ENCODE measurements around the gene KSR1. TPM values are rescaled to one million over a fixed set of nuclear protein-coding genes. Genes with fewer than 3 reads are reported as not detected.
A peak's percentile ranks its signal among the peaks of the same experiment; 100 is the strongest.
"Not testable (repeated sequence)": the region's sequence is repeated elsewhere in the genome, so short reads cannot be mapped to it uniquely, and the experiment has no call there.

Gene KSR1
- 15.5 and 34.1 TPM in 2 replicates for total RNA-seq

DNA sequence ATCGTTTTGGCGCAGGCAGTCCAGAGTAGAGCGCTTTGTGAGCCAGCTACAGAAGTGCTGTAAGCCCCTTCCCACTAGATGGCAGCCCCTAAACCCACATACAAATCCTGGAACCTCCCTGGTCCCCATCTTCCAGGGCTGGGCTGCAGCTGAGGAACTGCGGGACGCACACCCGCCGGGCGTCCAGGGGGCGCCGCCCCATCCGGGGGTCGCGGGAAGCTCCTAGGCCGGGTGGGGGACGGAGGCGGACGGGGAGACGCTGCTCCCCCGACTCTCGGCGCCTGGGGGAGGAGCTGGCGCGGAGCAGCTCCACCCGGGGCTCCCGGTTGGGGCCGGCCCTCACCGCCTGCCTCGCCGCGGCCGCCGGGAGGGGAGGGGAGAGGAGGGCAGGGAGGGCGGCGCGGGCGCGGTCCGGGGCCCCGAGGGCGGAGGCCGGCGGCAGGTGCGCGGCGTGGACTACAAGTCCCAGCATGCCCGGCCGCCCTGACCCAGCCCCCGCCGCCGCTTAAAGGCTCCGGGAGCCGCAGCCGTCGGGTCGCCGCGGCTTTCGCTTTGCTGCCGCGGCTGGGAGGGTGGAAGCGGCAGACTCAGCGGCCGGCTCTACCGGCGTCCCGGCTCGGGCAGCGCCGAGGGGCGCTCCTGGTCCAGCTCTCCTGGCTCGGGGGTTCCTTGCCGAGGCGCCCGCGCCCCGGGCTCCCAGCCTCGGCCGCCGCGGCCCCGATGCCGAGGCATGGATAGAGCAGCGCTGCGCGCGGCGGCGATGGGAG, at the start of gene KSR1:
Gene KSR1 (plus strand): TSS at position 535 of the 767 bp plus-strand sequence. CDS start 196 bp downstream, at position 731.
- TF ChIP-seq, protein P1, sequence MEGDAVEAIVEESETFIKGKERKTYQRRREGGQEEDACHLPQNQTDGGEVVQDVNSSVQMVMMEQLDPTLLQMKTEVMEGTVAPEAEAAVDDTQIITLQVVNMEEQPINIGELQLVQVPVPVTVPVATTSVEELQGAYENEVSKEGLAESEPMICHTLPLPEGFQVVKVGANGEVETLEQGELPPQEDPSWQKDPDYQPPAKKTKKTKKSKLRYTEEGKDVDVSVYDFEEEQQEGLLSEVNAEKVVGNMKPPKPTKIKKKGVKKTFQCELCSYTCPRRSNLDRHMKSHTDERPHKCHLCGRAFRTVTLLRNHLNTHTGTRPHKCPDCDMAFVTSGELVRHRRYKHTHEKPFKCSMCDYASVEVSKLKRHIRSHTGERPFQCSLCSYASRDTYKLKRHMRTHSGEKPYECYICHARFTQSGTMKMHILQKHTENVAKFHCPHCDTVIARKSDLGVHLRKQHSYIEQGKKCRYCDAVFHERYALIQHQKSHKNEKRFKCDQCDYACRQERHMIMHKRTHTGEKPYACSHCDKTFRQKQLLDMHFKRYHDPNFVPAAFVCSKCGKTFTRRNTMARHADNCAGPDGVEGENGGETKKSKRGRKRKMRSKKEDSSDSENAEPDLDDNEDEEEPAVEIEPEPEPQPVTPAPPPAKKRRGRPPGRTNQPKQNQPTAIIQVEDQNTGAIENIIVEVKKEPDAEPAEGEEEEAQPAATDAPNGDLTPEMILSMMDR (IDR thresholded peaks at IDR 0.05; ENCODE audit: insufficient read depth, low read depth, low read length): peak; percentile 58
- H3K4me3 ChIP-seq (ENCODE audit: low read depth, low read length): peak within 1 kb of the TSS; percentile 76
- DNase-seq (ENCODE audit: low read depth): peak; percentile 81

DNA sequence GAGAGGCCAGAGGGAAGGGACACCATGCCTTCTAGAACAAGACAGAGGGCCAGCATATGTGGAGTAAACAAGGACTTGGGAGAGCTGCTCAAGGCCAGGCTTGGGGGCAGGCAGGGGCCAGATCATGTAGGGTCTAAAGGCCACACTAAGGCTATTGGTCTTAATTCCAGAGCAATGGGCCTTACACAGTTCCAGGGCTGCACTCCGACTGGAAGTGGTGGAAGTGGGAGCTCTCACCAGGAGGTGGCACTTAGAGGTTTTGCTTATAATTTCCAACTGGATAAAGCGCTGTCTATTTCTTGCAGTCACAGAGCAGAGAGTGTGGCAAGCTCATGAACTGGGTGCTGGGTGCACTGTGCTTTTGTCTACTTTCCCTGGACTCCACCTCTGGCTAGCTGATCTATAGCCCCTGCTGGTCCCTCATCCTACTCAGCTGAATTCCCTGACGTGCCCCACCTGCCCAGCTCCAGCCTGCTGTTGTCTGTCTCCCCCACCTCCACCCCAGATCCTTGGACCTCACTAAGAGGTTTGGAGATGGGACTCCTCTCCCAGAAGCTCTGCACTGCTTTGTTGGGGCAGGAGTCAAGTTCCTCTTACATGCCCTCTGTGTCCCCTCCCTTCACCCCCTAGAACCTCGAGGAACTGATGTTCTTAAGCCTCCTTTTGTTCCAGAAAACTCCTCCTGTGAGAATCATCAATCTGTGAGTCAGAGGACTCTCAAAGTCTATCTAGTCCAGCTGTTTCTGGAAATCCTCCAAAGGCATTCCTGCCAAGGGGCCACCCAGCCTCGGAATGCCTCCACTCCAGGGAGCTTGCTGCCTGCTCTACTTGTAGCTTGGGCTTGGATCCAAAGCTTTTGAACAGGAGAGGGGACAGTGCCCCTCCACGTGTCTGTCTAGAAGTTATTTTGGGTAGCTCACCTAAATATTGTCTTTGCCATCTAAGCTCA, 48.1 kb upstream of the KSR1 start:
- DNase-seq (ENCODE audit: low read depth): peak; percentile 60
- no peak overlapping the region for H3K4me3 ChIP-seq (ENCODE audit: low read depth, low read length)
- TF ChIP-seq, protein P1 (IDR thresholded peaks at IDR 0.05; ENCODE audit: insufficient read depth, low read depth, low read length): no peak

DNA sequence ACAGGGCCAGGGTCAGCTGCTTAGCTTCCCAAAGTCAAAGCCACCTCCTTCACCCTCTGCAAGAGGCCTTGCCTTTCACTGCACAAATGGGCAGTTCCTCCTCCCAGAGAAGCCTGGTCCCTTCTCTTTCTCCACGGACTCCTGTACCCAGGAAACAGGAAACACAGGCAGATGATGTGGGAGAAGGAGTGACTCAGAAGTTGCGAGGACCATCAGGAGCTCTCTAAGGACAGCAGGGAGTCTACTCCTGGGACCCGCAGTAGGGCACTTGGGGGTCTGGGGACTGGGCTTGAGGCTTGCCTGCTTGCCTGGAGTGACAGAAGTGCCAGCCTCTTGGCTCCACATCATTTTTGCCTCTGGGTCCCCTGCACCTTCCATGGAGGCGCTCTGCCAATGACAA, 47.4 kb upstream of the KSR1 start:
- peak; percentile 24 for DNase-seq (ENCODE audit: low read depth)
- no peak overlapping the region for H3K4me3 ChIP-seq (ENCODE audit: low read depth, low read length)
- TF ChIP-seq, protein P1 (IDR thresholded peaks at IDR 0.05; ENCODE audit: insufficient read depth, low read depth, low read length): no peak

DNA sequence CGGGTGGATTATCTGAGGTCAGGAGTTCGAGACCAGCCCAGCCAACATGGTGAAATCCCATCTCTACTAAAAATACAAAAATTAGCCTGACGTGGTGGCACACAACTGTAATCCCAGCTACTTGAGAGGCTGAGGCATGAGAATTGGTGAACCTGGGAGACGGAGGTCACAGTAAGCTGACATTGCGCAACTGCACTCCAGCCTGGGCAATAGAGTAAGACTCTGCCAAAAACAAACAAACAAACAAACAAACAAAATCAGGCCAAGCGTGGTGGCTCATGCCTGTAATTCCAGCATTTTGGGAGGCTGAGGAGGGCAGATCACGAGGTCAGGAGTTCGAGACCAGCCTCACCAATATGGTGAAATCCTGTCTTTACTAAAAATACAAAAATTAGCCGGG, 44.1 kb upstream of the KSR1 start:
- H3K4me3 ChIP-seq (ENCODE audit: low read depth, low read length); DNase-seq (ENCODE audit: low read depth): not testable (repeated sequence)

DNA sequence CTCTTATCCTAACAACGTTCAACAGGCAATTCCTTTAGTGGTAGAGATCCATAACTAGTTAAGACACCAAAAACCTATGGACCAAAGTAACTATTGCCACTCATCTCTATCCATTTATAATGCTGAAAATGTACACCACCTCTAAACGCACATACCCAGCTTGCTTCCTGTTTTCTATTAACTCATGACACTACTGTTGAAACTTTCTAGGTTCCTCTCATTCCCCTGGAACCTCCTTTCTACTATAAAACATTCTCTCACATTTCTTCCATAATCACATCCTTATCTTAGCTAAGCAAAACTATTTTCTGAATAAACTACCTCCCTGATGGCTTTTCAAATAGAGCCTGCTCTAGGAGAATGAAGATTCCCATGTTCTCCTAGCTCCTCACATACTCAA, 42.9 kb upstream of the KSR1 start:
- TF ChIP-seq, protein P1 (IDR thresholded peaks at IDR 0.05; ENCODE audit: insufficient read depth, low read depth, low read length): no peak
- no peak for DNase-seq (ENCODE audit: low read depth)
- H3K4me3 ChIP-seq (ENCODE audit: low read depth, low read length): no peak overlapping the region

DNA sequence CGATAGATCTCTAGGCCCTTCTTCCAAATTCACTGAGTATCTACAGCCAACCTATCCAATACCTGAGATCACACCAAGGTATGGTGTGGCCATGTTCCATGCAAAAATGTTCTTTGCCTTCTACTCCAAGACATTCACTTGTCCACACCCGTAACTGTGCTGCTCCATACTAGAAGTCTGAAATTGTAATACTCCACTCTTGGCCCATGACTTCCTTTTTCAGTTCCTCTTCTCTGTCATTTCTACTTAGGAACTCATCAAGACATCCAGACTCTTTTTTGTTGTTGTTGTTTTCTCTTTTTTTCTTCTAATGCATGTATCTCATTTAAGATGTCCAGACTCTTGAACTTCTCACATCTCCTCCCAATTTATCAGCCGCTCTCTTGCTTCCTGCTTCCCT, 42.5 kb upstream of the KSR1 start:
- no peak overlapping the region for H3K4me3 ChIP-seq (ENCODE audit: low read depth, low read length)
- TF ChIP-seq, protein P1 (IDR thresholded peaks at IDR 0.05; ENCODE audit: insufficient read depth, low read depth, low read length): no peak
- DNase-seq (ENCODE audit: low read depth): no peak

DNA sequence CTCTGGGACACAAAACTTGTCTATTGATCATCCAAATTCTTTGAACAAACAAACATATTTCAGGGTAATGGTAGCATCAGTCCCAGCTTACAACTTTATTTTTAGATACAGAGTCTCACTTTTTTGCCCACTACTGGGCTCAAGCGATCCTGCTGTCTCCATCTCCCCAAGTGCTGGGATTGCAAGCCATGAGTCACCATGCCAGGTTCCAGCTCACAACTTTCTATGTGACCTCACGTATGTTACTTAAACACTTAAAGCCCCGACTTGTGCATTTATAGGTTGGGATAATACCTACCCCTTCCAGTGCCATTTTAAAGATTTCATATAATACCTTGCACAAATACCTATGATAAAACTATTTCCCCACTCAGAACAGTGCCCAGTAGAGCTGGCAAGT, 42.0 kb upstream of the KSR1 start:
- TF ChIP-seq, protein P1 (IDR thresholded peaks at IDR 0.05; ENCODE audit: insufficient read depth, low read depth, low read length): no peak
- peak; percentile 18 for DNase-seq (ENCODE audit: low read depth)
- H3K4me3 ChIP-seq (ENCODE audit: low read depth, low read length): no peak overlapping the region

Data from fibroblast of villous mesenchyme (primary cell).